Parietal lobe (tissue), 2 donors: Measurements from ENCODE around the gene PPM1K. TPM values are rescaled to one million over a fixed set of nuclear protein-coding genes. Genes with fewer than 3 reads are reported as not detected.

Experiments used
- small RNA-seq: library from RNA; depleted of rRNA; stranded (forward); fragments of <200 nt; gene quantifications from one replicate; pipeline ENCODE3, GENCODE V24; 2014; ENCODE audit warnings: low replicate concordance
- total RNA-seq: library from RNA; depleted of rRNA; stranded (reverse); fragments of >200 nt; gene quantifications from one replicate; pipeline ENCODE4 v1.2.3, GENCODE V29; 2014

Gene PPM1K
- 134 TPM for total RNA-seq

GRCh38 chr4:88284439-88285234 is at the start of gene PPM1K:
Gene PPM1K, minus strand, starts transcription at chr4:88284561. Its CDS starts 5,978 bp downstream, at chr4:88278583.

Small RNA genes within 50 kb of the gene (small RNA-seq; reads per million reads assigned to genes)
- gene RF00019 (not detected), gene RNU6-1298P (not detected)

Other genes with a start within 250 kb of the PPM1K start
- 15.0 TPM for gene ABCG2, start 125.9 kb downstream of the PPM1K start, total RNA-seq
- gene HERC6, start 94.3 kb upstream of the PPM1K start, total RNA-seq: 6.6 TPM
- 1.6 TPM for gene HERC5, start 172.6 kb upstream of the PPM1K start, total RNA-seq
- 56.7 TPM for gene PYURF, start 239.2 kb upstream of the PPM1K start, total RNA-seq